Skeletal muscle satellite cell (primary cell): ENCODE results near the gene SLC26A11.

ENCODE experiments used
- H3K27me3 ChIP-seq: 2 replicates; pipeline ENCODE4 v1.7.0; 2013; ENCODE audit warnings: low read length; ENCODE audit not compliant: control insufficient read depth, insufficient read depth
- H3K36me3 ChIP-seq: 2 replicates; pipeline ENCODE4 v1.7.0; 2013; ENCODE audit warnings: mild to moderate bottlenecking, control low read depth, low read length; ENCODE audit not compliant: insufficient read depth
- H3K4me1 ChIP-seq: 2 replicates; pipeline ENCODE4 v1.7.0; 2013; ENCODE audit warnings: low read length; ENCODE audit not compliant: control insufficient read depth, insufficient read depth
- H3K4me2 ChIP-seq: 2 replicates; pipeline ENCODE4 v1.7.0; 2013; ENCODE audit warnings: mild to moderate bottlenecking, low read length
- H3K4me3 ChIP-seq: 2 replicates; pipeline ENCODE4 v1.7.0; 2013; ENCODE audit warnings: low read length
- H3K9ac ChIP-seq: 2 replicates; pipeline ENCODE4 v1.7.0; 2013; ENCODE audit warnings: mild to moderate bottlenecking, low read depth, low read length, moderate library complexity
- H3K9me3 ChIP-seq: replicated peaks from 2 replicates; pipeline ENCODE4 v1.7.0; 2013; ENCODE audit warnings: mild to moderate bottlenecking, control low read depth, low read length

SLC26A11 gene

DNA sequence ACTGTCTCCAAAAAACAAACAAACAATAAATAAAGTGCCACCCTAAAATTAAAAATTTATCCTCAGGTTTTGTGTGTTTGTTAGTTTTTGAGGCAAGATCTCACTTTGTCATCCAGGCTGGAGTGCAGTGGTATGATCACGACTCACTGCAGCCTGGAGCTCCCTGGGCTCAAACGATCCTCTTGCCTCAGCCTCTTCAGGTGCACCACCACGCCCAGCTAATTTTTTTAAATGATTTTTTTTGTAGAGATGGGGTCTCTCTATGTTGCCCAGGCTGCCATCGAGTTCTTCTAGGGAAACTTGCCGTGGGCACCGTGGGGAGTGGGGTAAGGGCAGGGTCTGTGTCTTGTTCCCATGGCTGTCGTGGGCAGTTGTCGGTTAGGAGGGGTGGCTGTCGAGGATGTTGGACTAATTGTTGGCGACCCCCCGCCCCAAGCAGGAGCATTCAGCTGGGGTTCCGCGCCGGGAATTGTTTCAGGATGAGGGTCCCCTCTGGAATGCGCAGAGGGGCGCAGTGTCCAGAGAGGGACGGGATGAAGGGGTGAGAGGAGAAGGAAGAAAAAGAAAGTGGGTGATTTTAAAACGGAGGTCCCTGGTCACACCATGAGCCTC lies 39.3 kb downstream of the SLC26A11 start:
- peak overlapping the region; percentile 89 for H3K4me2 ChIP-seq
- peak overlapping the region; percentile 79 for H3K4me3 ChIP-seq
- no peaks in the 10 kb centered on the region for H3K9me3 ChIP-seq
- peaks cover 8% of the 10 kb centered on the region for H3K36me3 ChIP-seq
- H3K27me3 ChIP-seq: no peaks in the 10 kb centered on the region
- H3K9ac ChIP-seq: peak overlapping the region; percentile 75
- H3K4me1 ChIP-seq: peaks cover 45% of the 10 kb centered on the region

GRCh38 chr17:80260069-80260535 lies 39.9 kb downstream of the SLC26A11 start:
- Histone ChIP-seq H3K36me3 (peaks cover 9% of the 10 kb centered on the region), H3K4me2 (peak overlapping the region; percentile 89), H3K27me3 (no peaks in the 10 kb centered on the region), H3K4me3 (peak overlapping the region; percentile 79), H3K4me1 (peaks cover 40% of the 10 kb centered on the region), H3K9me3 (no peaks in the 10 kb centered on the region), H3K9ac (peak overlapping the region; percentile 75)

GRCh38 chr17:80260791-80261158 lies 40.5 kb downstream of the SLC26A11 start, which contains the start of gene RNF213:
Gene RNF213 (plus strand): TSS chr17:80260852. CDS start chr17:80263682, 2,830 bp downstream.
- Histone ChIP-seq H3K4me1 (peaks cover 33% of the 10 kb centered on the region), H3K36me3 (peaks cover 14% of the 10 kb centered on the region), H3K4me3 (peak within 1 kb of the TSS; percentile 95), H3K9ac (peak within 1 kb of the TSS; percentile 99), H3K4me2 (peak within 1 kb of the TSS; percentile 97), H3K9me3 (no peaks in the 10 kb centered on the region), H3K27me3 (no peaks in the 10 kb centered on the region)

DNA sequence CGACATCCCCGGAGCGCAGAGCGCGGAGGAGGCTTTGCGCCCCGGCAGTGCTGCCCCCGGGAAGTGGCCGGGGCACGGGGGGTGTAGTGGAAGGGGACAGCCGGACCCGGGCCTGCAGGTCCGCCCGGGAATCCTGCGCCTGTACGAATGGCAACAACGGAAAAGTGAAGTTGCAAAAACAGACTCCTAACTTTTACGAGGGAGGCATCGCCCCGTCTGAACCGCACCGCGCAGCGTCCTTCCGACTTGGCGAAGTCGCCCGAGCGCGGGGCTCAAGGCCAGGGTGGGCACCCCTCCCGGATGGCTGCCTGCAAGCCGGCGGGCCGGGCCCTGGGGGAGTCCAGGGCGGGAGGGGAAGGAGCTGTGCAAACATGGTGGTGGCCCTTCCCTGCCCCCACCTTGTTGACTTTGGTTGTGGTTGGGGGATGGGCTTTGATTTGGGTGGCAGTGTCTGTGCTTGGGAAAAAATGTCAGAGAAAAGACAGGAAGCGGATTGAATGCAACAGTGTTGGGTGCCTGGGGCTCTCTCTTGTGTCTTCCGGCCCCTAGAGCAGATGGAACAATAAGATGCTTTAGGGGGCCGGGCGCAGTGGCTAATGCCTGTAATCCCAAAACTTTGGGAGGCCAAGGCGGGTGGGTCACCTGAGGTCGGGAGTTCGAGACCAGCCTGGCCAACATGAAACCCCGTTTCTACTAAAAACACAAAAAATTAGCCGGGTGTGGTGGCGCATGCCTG lies 41.1 kb downstream of the SLC26A11 start:
- H3K9ac ChIP-seq: peak overlapping the region; percentile 99
- peak overlapping the region; percentile 95 for H3K4me3 ChIP-seq
- H3K9me3 ChIP-seq: no peaks in the 10 kb centered on the region
- H3K4me2 ChIP-seq: peak overlapping the region; percentile 97
- H3K36me3 ChIP-seq: peaks cover 19% of the 10 kb centered on the region
- H3K27me3 ChIP-seq: no peaks in the 10 kb centered on the region
- H3K4me1 ChIP-seq: peaks cover 33% of the 10 kb centered on the region

- Histone ChIP-seq H3K9ac (peak overlapping the region; percentile 99), H3K9me3 (no peaks in the 10 kb centered on the region), H3K36me3 (peaks cover 19% of the 10 kb centered on the region), H3K4me1 (peaks cover 33% of the 10 kb centered on the region), H3K27me3 (no peaks in the 10 kb centered on the region), H3K4me3 (peak overlapping the region; percentile 95), H3K4me2 (peak overlapping the region; percentile 97)
These were observed 41.7 kb downstream of the SLC26A11 start for GRCh38 chr17:80261895-80262279.

DNA sequence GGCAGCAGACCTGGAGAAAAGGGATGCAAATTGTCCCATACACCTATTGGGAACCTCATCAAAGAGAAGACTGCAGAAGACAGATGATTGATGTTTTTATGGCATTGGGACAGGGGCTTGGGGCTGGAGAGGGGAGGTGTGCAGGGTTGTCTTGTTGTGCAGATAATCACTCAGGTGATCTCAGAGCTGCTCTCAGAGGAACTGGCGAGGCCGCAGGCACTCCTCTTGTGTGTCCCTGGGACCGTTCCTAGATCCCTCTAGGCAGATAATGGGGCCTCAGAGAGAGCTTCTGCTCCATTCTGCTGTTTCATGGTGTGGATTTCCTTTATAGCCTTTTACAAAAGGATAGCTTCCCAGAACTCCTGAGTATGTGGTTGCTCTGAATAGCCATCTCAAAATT lies 42.1 kb downstream of the SLC26A11 start:
- peak overlapping the region; percentile 99 for H3K9ac ChIP-seq

DNA sequence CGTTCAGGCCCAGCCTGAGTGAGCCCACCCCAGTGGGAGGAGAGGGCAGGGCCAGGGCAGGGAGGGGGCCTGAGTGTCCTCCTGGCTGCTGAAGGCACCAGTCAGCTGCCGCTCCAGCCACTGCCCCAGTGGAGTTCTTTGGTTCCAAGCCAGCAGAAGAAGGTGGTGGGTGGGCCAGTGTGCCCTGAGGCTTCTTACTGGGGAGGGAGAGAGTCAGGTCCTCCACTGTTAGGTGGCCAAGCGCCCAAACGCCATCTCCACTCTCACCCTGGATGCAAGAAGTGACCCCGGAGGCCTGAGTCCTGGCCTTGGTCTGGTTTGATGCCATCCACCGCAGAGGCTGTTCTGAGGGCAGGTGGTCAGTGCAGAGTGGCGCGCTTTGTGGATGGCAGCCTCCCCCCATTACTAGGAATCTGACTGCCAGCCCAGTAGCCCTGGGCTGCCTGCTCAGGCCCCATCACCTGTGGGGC lies 42.6 kb downstream of the SLC26A11 start:
- peak overlapping the region; percentile 95 for H3K4me3 ChIP-seq

More for the DNA sequence above, 42.1 kb downstream of the SLC26A11 start:
- H3K4me1 ChIP-seq: peaks cover 33% of the 10 kb centered on the region
- no peaks in the 10 kb centered on the region for H3K9me3 ChIP-seq
- peak overlapping the region; percentile 97 for H3K4me2 ChIP-seq
- peaks cover 19% of the 10 kb centered on the region for H3K36me3 ChIP-seq
- no peaks in the 10 kb centered on the region for H3K27me3 ChIP-seq
- peak overlapping the region; percentile 95 for H3K4me3 ChIP-seq

DNA sequence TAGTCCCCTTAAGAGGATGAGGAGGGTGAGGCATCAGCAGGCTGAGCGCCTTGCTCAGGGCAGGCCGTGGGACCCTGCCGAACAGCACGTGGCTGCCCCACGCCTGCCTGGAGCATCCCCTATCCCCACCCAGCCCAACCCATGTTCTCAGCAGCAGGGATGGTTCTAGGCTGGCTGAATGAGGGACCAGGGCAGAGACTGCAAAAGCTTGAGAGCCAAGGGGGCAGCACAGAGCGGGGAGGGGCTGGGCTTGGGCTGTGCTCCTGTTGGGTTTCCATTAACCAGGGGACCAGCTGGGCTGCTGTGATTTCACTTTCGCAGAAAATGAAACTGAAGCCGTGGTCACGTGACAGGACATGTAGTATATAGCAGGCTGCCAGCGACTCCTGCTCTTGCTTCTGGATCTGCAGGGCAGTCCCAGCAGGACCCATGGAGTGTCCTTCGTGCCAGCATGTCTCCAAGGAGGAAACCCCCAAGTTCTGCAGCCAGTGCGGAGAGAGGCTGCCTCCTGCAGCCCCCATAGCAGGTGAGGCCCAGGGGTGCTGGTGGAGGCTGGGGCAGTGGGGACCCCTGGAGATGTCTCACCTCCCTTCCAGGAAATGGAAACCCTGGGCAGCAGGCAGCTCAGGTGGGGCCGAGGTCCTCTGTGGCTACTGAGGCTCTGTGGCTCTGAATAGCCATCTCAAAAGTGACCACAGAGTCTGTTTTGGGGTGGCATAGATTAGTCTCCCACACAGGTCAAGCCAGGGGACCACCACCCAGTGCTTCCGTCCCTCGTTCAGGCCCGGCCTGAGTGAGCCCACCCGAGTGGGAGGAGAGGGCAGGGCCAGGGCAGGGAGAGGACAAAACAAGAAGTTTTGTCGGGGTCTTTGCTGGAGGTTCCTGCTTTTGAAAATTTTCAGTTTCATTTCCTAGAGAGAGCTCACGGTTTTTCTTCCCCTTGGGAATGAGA lies 43.3 kb downstream of the SLC26A11 start:
- Histone ChIP-seq H3K4me2 (peak overlapping the region; percentile 97), H3K9ac (peak overlapping the region; percentile 99), H3K4me1 (peaks cover 33% of the 10 kb centered on the region), H3K9me3 (no peaks in the 10 kb centered on the region), H3K27me3 (no peaks in the 10 kb centered on the region), H3K36me3 (peaks cover 26% of the 10 kb centered on the region), H3K4me3 (peak overlapping the region; percentile 95)

More for the DNA sequence above, 42.6 kb downstream of the SLC26A11 start:
- no peaks in the 10 kb centered on the region for H3K9me3 ChIP-seq
- H3K9ac ChIP-seq: peak overlapping the region; percentile 99
- H3K4me2 ChIP-seq: peak overlapping the region; percentile 97
- peaks cover 33% of the 10 kb centered on the region for H3K4me1 ChIP-seq
- H3K27me3 ChIP-seq: no peaks in the 10 kb centered on the region
- H3K36me3 ChIP-seq: peaks cover 23% of the 10 kb centered on the region

DNA sequence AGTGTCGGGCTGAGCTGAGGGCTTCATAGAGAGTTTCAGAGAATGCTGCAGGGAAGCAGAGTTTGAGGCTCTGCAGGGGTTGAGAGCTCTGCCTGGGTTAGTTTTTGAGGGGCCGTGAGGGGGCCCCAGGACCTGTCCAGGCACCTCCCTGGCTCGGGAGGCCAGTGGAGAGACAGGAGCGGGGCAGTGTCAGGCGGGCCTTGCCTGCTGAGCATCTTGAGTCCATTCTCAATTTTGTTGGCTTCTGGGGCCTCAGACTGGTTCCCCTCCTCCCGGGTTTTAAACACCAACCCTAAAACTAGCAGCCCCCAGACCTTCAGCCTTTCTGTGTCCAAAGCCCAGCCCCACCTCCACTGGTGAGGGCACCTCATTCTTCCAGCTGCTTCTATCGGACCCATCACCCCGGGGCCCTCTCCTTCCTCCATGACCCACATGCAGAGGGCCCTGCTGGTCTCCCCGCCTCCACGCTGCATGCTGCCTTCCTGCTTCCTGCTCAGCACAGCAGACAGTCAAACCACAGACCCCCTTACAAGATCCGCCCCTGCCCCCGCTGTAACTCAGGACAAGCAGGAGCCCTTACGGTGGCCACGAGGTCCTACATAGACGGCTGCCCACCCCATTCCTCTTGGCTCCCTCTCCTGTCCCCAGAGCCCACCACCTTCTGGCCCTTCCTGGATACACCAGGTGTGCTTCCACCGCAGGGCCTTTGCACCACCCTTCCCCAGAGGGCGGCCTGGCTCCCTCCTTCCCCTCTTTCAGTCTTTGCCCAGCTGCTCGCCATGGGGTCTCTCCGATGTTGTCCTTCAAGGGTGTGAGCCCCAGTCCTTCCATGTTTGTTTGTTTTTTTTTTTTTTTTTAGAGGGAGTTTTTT lies 44.2 kb downstream of the SLC26A11 start:
- H3K4me1 ChIP-seq: peaks cover 32% of the 10 kb centered on the region
- peaks cover 34% of the 10 kb centered on the region for H3K36me3 ChIP-seq
- no peaks in the 10 kb centered on the region for H3K9me3 ChIP-seq
- H3K4me3 ChIP-seq: no peak overlapping the region
- peak overlapping the region; percentile 24 for H3K9ac ChIP-seq
- no peaks in the 10 kb centered on the region for H3K27me3 ChIP-seq
- peak overlapping the region; percentile 97 for H3K4me2 ChIP-seq

- H3K4me3 ChIP-seq: no peak overlapping the region
- no peak overlapping the region for H3K9ac ChIP-seq
- H3K4me1 ChIP-seq: peaks cover 25% of the 10 kb centered on the region
- H3K27me3 ChIP-seq: no peaks in the 10 kb centered on the region
- no peak overlapping the region for H3K4me2 ChIP-seq
- H3K9me3 ChIP-seq: no peaks in the 10 kb centered on the region
- H3K36me3 ChIP-seq: peaks cover 34% of the 10 kb centered on the region
These were observed 45.2 kb downstream of the SLC26A11 start for GRCh38 chr17:80265205-80266068.
